ENCODE data around the gene FLYWCH1.

FLYWCH1 gene

GRCh38 chr16:2899564-2900072, 12.1 kb upstream of the FLYWCH1 start:
- no peak for DNase-seq (ENCODE audit: low read depth in 2 of 2)

- no peak for DNase-seq (ENCODE audit: low read depth in 2 of 2)
These were observed 11.1 kb upstream of the FLYWCH1 start for GRCh38 chr16:2900526-2901075.

- no peak for DNase-seq (ENCODE audit: low read depth in 2 of 2)
These were observed 9.2 kb upstream of the FLYWCH1 start for GRCh38 chr16:2902337-2903130.

- peak; percentile 55 to 62 for DNase-seq (ENCODE audit: low read depth in 2 of 2)
These were observed 7.4 kb upstream of the FLYWCH1 start for GRCh38 chr16:2904100-2904921.

GRCh38 chr16:2904922-2905240, 6.8 kb upstream of the FLYWCH1 start:
- DNase-seq (ENCODE audit: low read depth in 2 of 2): no peak

- DNase-seq (ENCODE audit: low read depth in 2 of 2): peak; percentile 90 to 97
These were observed 6.3 kb upstream of the FLYWCH1 start for GRCh38 chr16:2905241-2905987.

- no peak for DNase-seq (ENCODE audit: low read depth in 2 of 2)
These were observed 5.7 kb upstream of the FLYWCH1 start for GRCh38 chr16:2905988-2906387.

- peak in 1 of 2 donors; percentile 25 for DNase-seq (ENCODE audit: low read depth in 2 of 2)
These were observed 4.5 kb upstream of the FLYWCH1 start for GRCh38 chr16:2907084-2907753.

- DNase-seq (ENCODE audit: low read depth in 2 of 2): no peak
These were observed 1.2 kb upstream of the FLYWCH1 start for GRCh38 chr16:2910441-2910969.

GRCh38 chr16:2912330-2913199, 834 bp downstream of the FLYWCH1 start:
- DNase-seq (ENCODE audit: low read depth in 2 of 2): peak in 1 of 2 donors; percentile 10

- DNase-seq (ENCODE audit: low read depth in 2 of 2): no peak
These were observed 1.9 kb downstream of the FLYWCH1 start for GRCh38 chr16:2913603-2914002.

GRCh38 chr16:2914233-2914632, 2.5 kb downstream of the FLYWCH1 start:
- no peak for DNase-seq (ENCODE audit: low read depth in 2 of 2)

GRCh38 chr16:2915196-2915929, 3.6 kb downstream of the FLYWCH1 start:
- no peak for DNase-seq (ENCODE audit: low read depth in 2 of 2)

GRCh38 chr16:2919511-2920255, 8.0 kb downstream of the FLYWCH1 start:
- DNase-seq (ENCODE audit: low read depth in 2 of 2): peak; percentile 30 to 40

GRCh38 chr16:2923481-2923880, 11.8 kb downstream of the FLYWCH1 start:
- no peak for DNase-seq (ENCODE audit: low read depth in 2 of 2)

GRCh38 chr16:2924901-2925755, 13.4 kb downstream of the FLYWCH1 start:
- DNase-seq (ENCODE audit: low read depth in 2 of 2): no peak

GRCh38 chr16:2925951-2926649, 14.4 kb downstream of the FLYWCH1 start:
- no peak for DNase-seq (ENCODE audit: low read depth in 2 of 2)

Data from activated CD4-positive, alpha-beta T cell treated with anti-CD3 and anti-CD28 coated beads for 24 hours (primary cell).